CD14-positive monocyte (primary cell): ENCODE data around the gene S100A4. TPM values are rescaled to one million over a fixed set of nuclear protein-coding genes. Genes with fewer than 3 reads are reported as not detected.

ENCODE experiments used
- DNase-seq, 3 donors: peaks; one replicate each; pipeline ENCODE4 v3.0.0-alpha.2; 2011 to 2022
- H2AFZ ChIP-seq: 2 replicates; pipeline ENCODE4 v1.6.0; 2012; ENCODE audit warnings: mild to moderate bottlenecking, low read depth, low read length, inconsistent platforms; ENCODE audit not compliant: insufficient read depth, poor library complexity, severe bottlenecking
- H3K27ac ChIP-seq, 2 donors: 1 replicate in 1 of 2; 2 replicates in 1 of 2; pipeline ENCODE4 v1.5.1; 2012 to 2013; ENCODE audit warnings: low read length in 2 of 2, control low read depth in 1 of 2, inconsistent platforms in 1 of 2, low read depth in 1 of 2, mild to moderate bottlenecking in 1 of 2
- H3K27me3 ChIP-seq, 2 donors: one replicate each; pipeline versions ENCODE4 v1.6.0 to v1.6.1; 2011 to 2013; ENCODE audit warnings: low read length in 2 of 2; ENCODE audit not compliant: control insufficient read depth in 2 of 2, insufficient read depth in 2 of 2
- H3K36me3 ChIP-seq, 2 donors: replicated peaks in 1 of 2; 1 replicate in 1 of 2; 2 replicates in 1 of 2; pipeline versions ENCODE4 v1.5.1 to v1.6.1; 2012 to 2013; ENCODE audit warnings: low read length in 2 of 2, control low read depth in 1 of 2, inconsistent platforms in 1 of 2, mild to moderate bottlenecking in 1 of 2; ENCODE audit not compliant: insufficient read depth in 2 of 2, control insufficient read depth in 1 of 2
- H3K4me1 ChIP-seq, 2 donors: 1 replicate in 1 of 2; 2 replicates in 1 of 2; pipeline versions ENCODE4 v1.5.1 to v1.6.1; 2012 to 2013; ENCODE audit warnings: low read length in 2 of 2, control low read depth in 1 of 2, inconsistent platforms in 1 of 2, mild to moderate bottlenecking in 1 of 2, moderate library complexity in 1 of 2; ENCODE audit not compliant: insufficient read depth in 2 of 2, control insufficient read depth in 1 of 2
- H3K4me2 ChIP-seq: replicated peaks from 2 replicates; pipeline ENCODE3; 2012; ENCODE audit warnings: low read length, moderate library complexity, mild to moderate bottlenecking; ENCODE audit not compliant: poor library complexity, severe bottlenecking; ENCODE audit errors: extremely low read depth
- H3K4me3 ChIP-seq, 3 experiments: fragments of 200-600 bp in 1 of 3; sonication (generic) in 1 of 3; replicated peaks in 1 of 3; 1 replicate in 2 of 3; 2 replicates in 1 of 3; pipeline ENCODE4 v1.5.1; 2011 to 2013; ENCODE audit warnings: low read length in 3 of 3, mild to moderate bottlenecking in 3 of 3, control low read depth in 2 of 3, low read depth in 2 of 3, inconsistent platforms in 1 of 3, moderate library complexity in 1 of 3
- H3K79me2 ChIP-seq: 2 replicates; pipeline ENCODE4 v1.6.0; 2012; ENCODE audit warnings: mild to moderate bottlenecking, control low read depth, inconsistent platforms, low read length, moderate library complexity; ENCODE audit not compliant: insufficient read depth
- H3K9ac ChIP-seq: 2 replicates; pipeline ENCODE4 v1.6.0; 2017; ENCODE audit warnings: low read length, mild to moderate bottlenecking; ENCODE audit not compliant: insufficient read depth, poor library complexity, severe bottlenecking
- H3K9me3 ChIP-seq, 2 donors: replicated peaks in 1 of 2; 1 replicate in 1 of 2; 2 replicates in 1 of 2; pipeline versions ENCODE4 v1.5.1 to v1.6.1; 2012 to 2013; ENCODE audit warnings: low read length in 2 of 2, control low read depth in 1 of 2; ENCODE audit not compliant: control insufficient read depth in 1 of 2, insufficient read depth in 1 of 2
- H4K20me1 ChIP-seq: 2 replicates; pipeline ENCODE4 v1.6.0; 2012; ENCODE audit warnings: mild to moderate bottlenecking, low read length, control low read depth, moderate library complexity; ENCODE audit not compliant: insufficient read depth
- H3K27ac Mint-ChIP-seq, 7 donors: one replicate each; pipeline ENCODE4 v1.8.0; 2020; ENCODE audit warnings: mild to moderate bottlenecking in 7 of 7, mixed read lengths in 7 of 7, moderate library complexity in 6 of 7, inconsistent platforms in 2 of 7
- H3K27me3 Mint-ChIP-seq, 3 donors: one replicate each; pipeline ENCODE4 v1.8.0; 2021 to 2022; ENCODE audit warnings: low read depth in 3 of 3, mild to moderate bottlenecking in 3 of 3, mixed read lengths in 3 of 3, moderate library complexity in 3 of 3, inconsistent platforms in 1 of 3
- H3K36me3 Mint-ChIP-seq, 2 donors: one replicate each; pipeline ENCODE4 v1.8.0; 2020; ENCODE audit warnings: mixed read lengths in 2 of 2, inconsistent platforms in 1 of 2, mild to moderate bottlenecking in 1 of 2
- H3K4me1 Mint-ChIP-seq: one replicate; pipeline ENCODE4 v1.8.0; 2020; ENCODE audit warnings: mild to moderate bottlenecking, mixed read lengths
- H3K4me3 Mint-ChIP-seq, 2 donors: one replicate each; pipeline ENCODE4 v1.8.0; 2020; ENCODE audit warnings: mild to moderate bottlenecking in 2 of 2, mixed read lengths in 2 of 2, moderate library complexity in 1 of 2
- H3K9me3 Mint-ChIP-seq, 7 donors: one replicate each; pipeline ENCODE4 v1.8.0; 2020 to 2022; ENCODE audit warnings: mixed read lengths in 7 of 7, mild to moderate bottlenecking in 6 of 7, moderate library complexity in 6 of 7, inconsistent platforms in 2 of 7
- CTCF ChIP-seq: fragments of 200-600 bp; IDR thresholded peaks from one replicate; pipeline ENCODE4 v1.8.0; 2022; ENCODE audit warnings: antibody characterized with exemption, mild to moderate bottlenecking
- WGBS: methylation state at CpG from one replicate; pipeline ENCODE4 v1.1.5; 2013; ENCODE audit warnings: missing lambda C conversion rate; ENCODE audit not compliant: insufficient coverage; 5-methylcytosine and 5-hydroxymethylcytosine counted together
- intact Hi-C, 2 donors: fragments of 100-400 bp; cut with micrococcal nuclease; formaldehyde crosslinking; loops; one replicate each; pipeline versions ENCODE4 v1.15.0 to v1.15.1; 2023
- polyA plus RNA-seq, 3 donors: library from polyadenylated mRNA; depleted of rRNA in 1 of 3; unstranded in 2 of 3; stranded (reverse) in 1 of 3; fragments of 300-500 nt in 2 of 3; fragments of >200 nt in 1 of 3; fragmentation: Illumina TruSeq in 2 of 3; gene quantifications; 1 replicate in 2 of 3; 2 replicates in 1 of 3; pipeline ENCODE4 v1.2.3, GENCODE V29; 2012 to 2021

S100A4 gene
- polyA plus RNA-seq, 3 donors: 4,538 to 7,344 (median 6,092) TPM

DNA sequence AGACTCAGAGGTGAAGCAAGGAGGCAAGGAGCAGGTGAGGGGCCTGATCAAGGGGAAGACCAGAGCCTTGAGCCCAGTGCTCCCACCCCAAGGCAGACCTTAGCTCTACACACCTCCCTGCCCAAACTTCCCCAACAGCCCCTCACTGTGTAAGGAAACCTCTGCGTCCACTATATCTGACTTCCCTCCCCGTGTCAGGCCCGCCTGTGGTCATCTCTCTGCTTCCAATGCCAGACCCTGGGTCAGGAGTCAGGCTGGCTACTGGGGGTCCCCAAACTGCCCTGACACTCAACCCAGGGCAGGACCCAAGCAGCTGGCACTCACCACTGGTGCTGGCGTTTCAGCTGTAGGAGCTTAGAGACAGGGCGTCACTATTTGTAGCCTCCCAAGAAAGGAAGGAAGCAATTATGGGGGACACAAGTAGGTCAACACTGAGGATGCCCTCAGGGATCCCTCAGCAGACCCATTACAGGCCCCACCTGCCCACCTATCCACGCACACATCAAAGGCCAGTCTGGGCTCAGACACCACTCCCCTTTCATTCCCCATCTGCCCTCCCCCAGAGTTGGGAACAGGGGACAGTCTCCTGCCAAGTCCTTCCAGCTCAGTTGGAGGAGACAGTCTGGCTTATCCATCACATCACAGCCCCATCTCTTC, 4.3 kb upstream of the S100A4 start:
- Mint-ChIP-seq H3K27ac (peak overlapping the region; percentile 54 to 92 (median 84)), H3K9me3 (no peaks in the 10 kb centered on the region), H3K36me3 (peaks cover 3 to 10% of the 10 kb centered on the region in 2 donors), H3K4me3 (no peak overlapping the region), H3K27me3 (peaks cover 1 to 4% (median 2%) of the 10 kb centered on the region in 3 donors), H3K4me1 (peaks cover 89% of the 10 kb centered on the region)
- Histone ChIP-seq H3K9me3 (no peaks in the 10 kb centered on the region), H4K20me1 (peaks cover 7% of the 10 kb centered on the region), H3K9ac (no peak overlapping the region), H3K4me2 (no peak overlapping the region), H2AFZ (no peak overlapping the region), H3K4me1 (peaks cover 81 to 91% of the 10 kb centered on the region in 2 donors), H3K4me3 (peak overlapping the region in 1 of 3 experiments; percentile 33), H3K36me3 (no peaks in the 10 kb centered on the region), H3K27me3 (no peaks in the 10 kb centered on the region), H3K27ac (peak overlapping the region; percentile 1 to 94), H3K79me2 (peaks cover 28% of the 10 kb centered on the region)
- no peak for DNase-seq
- no peak for TF ChIP-seq CTCF
- intact Hi-C loops: loop anchor here in 1 of 2 donors (5.0 kb wide), 1 partner anchor 38 kb away; no protein-coding TSS in a partner anchor
- 80% methylated on average over 6 of the region's 6 CpGs for WGBS

DNA sequence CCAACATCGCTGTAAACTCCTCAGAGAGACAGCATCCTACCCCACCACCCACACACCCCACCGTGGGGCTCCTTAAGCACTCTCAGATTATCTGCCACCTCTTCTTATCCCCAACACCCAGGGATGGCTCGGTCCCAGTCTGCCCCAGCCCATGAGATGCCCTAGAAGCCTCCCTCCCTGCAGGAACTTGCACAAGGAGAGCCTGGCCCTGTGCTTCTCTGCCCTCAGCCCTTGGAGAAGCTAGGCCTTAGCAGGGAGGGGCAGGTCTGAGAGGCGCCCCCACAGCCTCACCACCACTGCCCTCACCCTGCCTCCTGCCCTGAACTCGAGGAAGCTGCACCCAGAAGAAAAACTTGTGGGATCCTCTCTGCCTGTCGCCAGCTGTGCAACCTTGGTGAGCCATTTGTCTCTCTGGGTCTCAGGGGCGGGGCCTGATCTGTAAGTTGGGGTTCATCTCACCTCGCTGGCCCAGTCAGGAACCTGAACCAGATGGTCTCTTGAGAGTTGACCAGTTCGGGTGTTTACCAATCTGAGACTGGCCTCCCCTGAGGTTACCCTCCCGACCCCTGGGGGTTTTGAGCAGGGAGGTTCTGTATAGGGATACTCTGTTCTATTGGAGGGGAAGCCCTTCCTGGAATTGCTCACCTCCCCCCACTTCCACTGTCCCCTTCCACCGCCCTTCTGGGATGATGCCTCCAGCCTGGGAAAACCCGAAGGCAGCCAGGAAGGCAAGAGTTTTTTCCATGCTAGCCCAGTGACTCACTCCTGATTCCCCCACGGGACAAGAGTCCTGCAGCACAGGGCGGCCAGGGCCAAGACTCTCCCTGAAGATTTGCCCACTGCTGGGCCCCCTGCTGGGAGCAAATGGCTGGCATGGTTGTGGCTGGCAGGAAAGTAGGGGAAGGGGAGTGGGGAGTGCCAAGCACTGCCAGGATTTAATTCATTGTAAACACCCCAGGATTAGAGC, 3.4 kb upstream of the S100A4 start, which contains the start of gene S100A3:
Gene S100A3 (minus strand): TSS at position 537 of the 967 bp plus-strand sequence. CDS start 773 bp downstream, outside the sequence.
- peaks cover 90% of the 10 kb centered on the region for H3K4me1 Mint-ChIP-seq
- H3K4me3 Mint-ChIP-seq: no peak within 1 kb of the TSS
- no peaks in the 10 kb centered on the region for H3K9me3 ChIP-seq
- H3K4me2 ChIP-seq: peak within 1 kb of the TSS; percentile 14
- intact Hi-C loops: loop anchor here in 1 of 2 donors (5.0 kb wide), 1 partner anchor 37 kb away; no protein-coding TSS in a partner anchor
- WGBS: 70% methylated on average over 8 of the region's 14 CpGs
- no peak for TF ChIP-seq CTCF
- DNase-seq: peak in 1 of 3 donors; percentile 73
- no peaks in the 10 kb centered on the region for H3K9me3 Mint-ChIP-seq
- H3K27ac ChIP-seq: peak within 1 kb of the TSS; percentile 15 to 94
- peak within 1 kb of the TSS; percentile 40 for H3K9ac ChIP-seq
- no peaks in the 10 kb centered on the region for H3K27me3 ChIP-seq
- peaks cover under 1 to 4% (median 2%) of the 10 kb centered on the region in 3 donors for H3K27me3 Mint-ChIP-seq
- H3K4me1 ChIP-seq: peaks cover 82 to 91% of the 10 kb centered on the region in 2 donors
- H3K79me2 ChIP-seq: peaks cover 36% of the 10 kb centered on the region
- H4K20me1 ChIP-seq: peaks cover 16% of the 10 kb centered on the region
- peak within 1 kb of the TSS in 1 of 3 experiments; percentile 33 for H3K4me3 ChIP-seq
- peak within 1 kb of the TSS; percentile 17 for H2AFZ ChIP-seq
- peak within 1 kb of the TSS; percentile 54 to 92 (median 84) for H3K27ac Mint-ChIP-seq
- peaks cover 7 to 8% of the 10 kb centered on the region in 2 donors for H3K36me3 ChIP-seq
- H3K36me3 Mint-ChIP-seq: peaks cover 12 to 18% of the 10 kb centered on the region in 2 donors
